Mesodermal cell (in vitro differentiated cells): ENCODE measurements around the gene CKAP2.
A peak's percentile ranks its signal among the peaks of the same experiment; 100 is the strongest.

Source experiments
- H3K27ac ChIP-seq: 2 replicates; pipeline ENCODE4 v1.7.0; 2013; ENCODE audit warnings: mild to moderate bottlenecking, low read depth, low read length, moderate library complexity; ENCODE audit not compliant: severe bottlenecking
- H3K36me3 ChIP-seq: 2 replicates; pipeline ENCODE4 v1.7.1; 2013; ENCODE audit warnings: mild to moderate bottlenecking, low read length, moderate library complexity; ENCODE audit not compliant: control insufficient read depth, insufficient read depth
- H3K4me1 ChIP-seq: one replicate; pipeline ENCODE4 v1.7.1; 2013; ENCODE audit warnings: mild to moderate bottlenecking, low read length; ENCODE audit not compliant: insufficient read depth, control insufficient read depth, poor library complexity, severe bottlenecking
- H3K4me3 ChIP-seq: 2 replicates; pipeline ENCODE4 v1.7.0; 2013; ENCODE audit warnings: low read length, control low read depth, mild to moderate bottlenecking; ENCODE audit not compliant: insufficient read depth, poor library complexity, severe bottlenecking; ENCODE audit errors: extremely low read depth
- H3K9me3 ChIP-seq: 2 replicates; pipeline ENCODE4 v1.7.1; 2013; ENCODE audit warnings: mild to moderate bottlenecking, low read length, moderate library complexity; ENCODE audit not compliant: control insufficient read depth
- WGBS, 2 experiments: methylation state at CpG; one replicate each; pipeline ENCODE4 v1.1.5; 2013; ENCODE audit warnings: missing lambda C conversion rate in 2 of 2; ENCODE audit not compliant: insufficient coverage in 2 of 2; 5-methylcytosine and 5-hydroxymethylcytosine counted together

Gene CKAP2

GRCh38 chr13:52421216-52421615 is 34.1 kb upstream of the CKAP2 start:
- peaks cover 57% of the 10 kb centered on the region for H3K36me3 ChIP-seq

DNA sequence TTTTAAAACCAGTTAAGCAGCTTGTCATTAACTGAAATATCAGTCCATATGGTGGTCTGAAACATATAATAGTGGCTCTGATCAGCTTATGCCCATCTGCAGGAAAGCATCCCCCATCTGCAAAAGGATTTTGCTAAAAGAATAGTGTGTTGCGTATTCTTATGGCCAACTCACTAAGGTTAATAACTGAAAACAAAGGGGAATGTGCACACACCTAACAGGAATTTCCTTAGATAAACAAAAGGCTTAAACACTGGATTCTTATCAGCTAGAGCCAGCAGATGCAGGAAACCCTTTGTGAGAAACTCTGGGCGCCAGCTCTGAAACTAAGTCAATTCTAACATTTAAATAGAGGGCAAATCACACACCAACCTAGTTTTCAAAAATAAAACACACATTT is 27.0 kb upstream of the CKAP2 start:
- 92% methylated on average over 2 of the region's 2 CpGs; no CpG with 5 or more reads in 1 of the 2 experiments for WGBS, 2 experiments
- peak overlapping the region; percentile 48 for H3K27ac ChIP-seq
- H3K9me3 ChIP-seq: no peaks in the 10 kb centered on the region
- peaks cover 58% of the 10 kb centered on the region for H3K36me3 ChIP-seq
- no peak overlapping the region for H3K4me3 ChIP-seq
- peaks cover 5% of the 10 kb centered on the region for H3K4me1 ChIP-seq

More at GRCh38 chr13:52421216-52421615, 34.1 kb upstream of the CKAP2 start:
- Histone ChIP-seq H3K4me3 (no peak overlapping the region), H3K9me3 (no peaks in the 10 kb centered on the region), H3K4me1 (no peaks in the 10 kb centered on the region), H3K27ac (no peak overlapping the region)
- no CpG with 5 or more reads among the region's 3 CpGs for WGBS, 2 experiments

DNA sequence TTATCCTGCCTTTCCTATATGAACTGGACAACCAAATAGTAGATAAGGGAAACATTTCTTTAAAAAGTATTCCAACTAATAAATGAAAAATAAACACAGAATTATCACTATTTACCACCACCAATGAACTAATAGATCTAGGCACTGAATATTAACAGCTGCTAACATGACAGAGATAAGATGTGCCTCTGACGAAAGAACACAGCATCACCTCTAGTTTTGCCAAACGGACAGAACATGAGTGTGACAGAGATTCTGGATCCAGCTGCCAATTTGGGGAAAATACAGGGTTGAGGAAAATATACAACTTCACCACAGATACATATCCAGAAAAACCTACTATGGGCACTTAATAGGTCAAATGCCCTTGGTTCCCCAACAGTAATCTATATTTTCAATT is 22.8 kb upstream of the CKAP2 start:
- Histone ChIP-seq H3K36me3 (peaks cover 51% of the 10 kb centered on the region), H3K4me1 (peaks cover 5% of the 10 kb centered on the region), H3K27ac (no peak overlapping the region), H3K9me3 (no peaks in the 10 kb centered on the region), H3K4me3 (no peak overlapping the region)
- WGBS, 2 experiments: no CpG with 5 or more reads among the region's 2 CpGs

DNA sequence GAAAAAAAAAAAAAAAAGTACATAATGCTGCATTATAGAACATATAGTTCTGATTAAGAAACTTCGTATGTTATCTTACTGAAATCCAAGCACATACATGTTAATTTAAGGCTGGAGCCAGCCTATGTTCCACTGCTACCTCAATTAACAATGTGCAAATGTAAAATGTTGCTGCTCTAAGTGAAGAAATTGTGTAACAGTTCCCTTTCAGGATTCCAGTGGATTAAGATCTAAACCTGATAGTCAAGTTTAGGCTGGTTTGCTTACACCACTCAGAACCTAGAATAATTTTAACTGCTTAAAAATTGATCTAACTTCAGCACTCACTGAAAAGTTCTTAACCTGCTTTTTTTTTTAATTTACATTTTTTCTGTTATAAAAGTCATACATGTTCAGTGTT is 9.0 kb upstream of the CKAP2 start:
- Histone ChIP-seq H3K4me1 (peaks cover 5% of the 10 kb centered on the region), H3K4me3 (no peak overlapping the region), H3K27ac (no peak overlapping the region), H3K9me3 (no peaks in the 10 kb centered on the region), H3K36me3 (peaks cover 30% of the 10 kb centered on the region)
- WGBS, 2 experiments: no CpG with 5 or more reads among the region's 1 CpG

GRCh38 chr13:52447354-52447753 is 7.9 kb upstream of the CKAP2 start:
- Histone ChIP-seq H3K4me3 (no peak overlapping the region), H3K27ac (no peak overlapping the region), H3K36me3 (peaks cover 19% of the 10 kb centered on the region), H3K4me1 (peaks cover 5% of the 10 kb centered on the region), H3K9me3 (no peaks in the 10 kb centered on the region)
- 95 to 100% methylated on average over 2 of the region's 2 CpGs for WGBS, 2 experiments

DNA sequence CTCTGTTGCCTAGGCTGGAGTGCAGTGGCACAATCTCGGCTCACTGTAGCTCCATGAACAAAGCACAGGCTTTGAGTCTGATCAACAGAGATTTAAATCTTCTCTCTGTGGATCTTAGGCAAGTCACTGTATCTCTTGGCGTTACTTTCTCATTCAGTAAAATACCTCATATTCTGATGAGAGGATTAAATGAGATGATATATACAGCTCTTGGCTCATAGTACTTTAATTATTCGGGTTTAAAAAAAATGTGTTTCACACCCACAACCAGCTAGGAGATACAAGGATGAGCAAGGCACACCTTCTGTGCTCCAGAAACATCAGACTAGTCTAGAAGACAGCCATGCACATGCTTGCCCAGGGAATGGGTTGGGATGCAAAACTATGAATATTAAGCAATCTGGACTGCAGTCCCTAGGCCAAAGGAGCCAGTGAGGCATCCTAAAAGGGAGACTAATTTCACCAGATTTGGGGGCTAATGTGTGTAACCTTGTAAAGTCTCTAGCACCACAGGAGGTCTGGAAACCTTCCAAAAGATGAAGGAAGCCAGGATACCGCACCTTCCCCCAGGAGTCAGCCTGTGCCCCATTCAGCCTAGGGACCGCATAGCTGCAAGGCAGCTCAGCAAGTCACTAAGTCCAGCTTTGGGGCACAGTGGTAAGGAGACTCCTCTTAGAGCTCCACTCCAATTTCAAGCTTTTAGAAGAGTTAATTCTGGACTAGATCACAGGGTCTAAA is 7.3 kb upstream of the CKAP2 start:
- H3K27ac ChIP-seq: no peak overlapping the region
- H3K4me1 ChIP-seq: peaks cover 5% of the 10 kb centered on the region
- H3K9me3 ChIP-seq: no peaks in the 10 kb centered on the region
- 85 to 95% methylated on average over 2 to 4 of the region's 5 CpGs for WGBS, 2 experiments
- H3K36me3 ChIP-seq: peaks cover 15% of the 10 kb centered on the region
- H3K4me3 ChIP-seq: no peak overlapping the region

GRCh38 chr13:52449331-52450011 is 5.8 kb upstream of the CKAP2 start:
- Histone ChIP-seq H3K27ac (peak overlapping the region; percentile 91), H3K4me3 (peak overlapping the region; percentile 69)
- 1 to 10% methylated on average over 7 to 9 of the region's 10 CpGs for WGBS, 2 experiments

GRCh38 chr13:52450012-52450792 is 5.1 kb upstream of the CKAP2 start, which contains the start of gene VPS36:
TSS of gene VPS36 (minus strand) at chr13:52450634. CDS start at chr13:52450594, 40 bp downstream.
- peaks cover 8% of the 10 kb centered on the region for H3K4me1 ChIP-seq
- peaks cover 15% of the 10 kb centered on the region for H3K36me3 ChIP-seq
- no peaks in the 10 kb centered on the region for H3K9me3 ChIP-seq
- WGBS, 2 experiments: 0% methylated on average over 78 to 99 of the region's 105 CpGs
- H3K4me3 ChIP-seq: peak within 1 kb of the TSS; percentile 69
- H3K27ac ChIP-seq: peak within 1 kb of the TSS; percentile 91

More at GRCh38 chr13:52449331-52450011, 5.8 kb upstream of the CKAP2 start:
- Histone ChIP-seq H3K36me3 (peaks cover 15% of the 10 kb centered on the region), H3K9me3 (no peaks in the 10 kb centered on the region), H3K4me1 (peaks cover 8% of the 10 kb centered on the region)

GRCh38 chr13:52450793-52451116 is 4.5 kb upstream of the CKAP2 start:
- H3K4me1 ChIP-seq: peaks cover 8% of the 10 kb centered on the region
- WGBS, 2 experiments: 0% methylated on average over 2 of the region's 8 CpGs
- no peak overlapping the region for H3K27ac ChIP-seq
- H3K4me3 ChIP-seq: no peak overlapping the region
- H3K36me3 ChIP-seq: peaks cover 15% of the 10 kb centered on the region
- H3K9me3 ChIP-seq: no peaks in the 10 kb centered on the region

DNA sequence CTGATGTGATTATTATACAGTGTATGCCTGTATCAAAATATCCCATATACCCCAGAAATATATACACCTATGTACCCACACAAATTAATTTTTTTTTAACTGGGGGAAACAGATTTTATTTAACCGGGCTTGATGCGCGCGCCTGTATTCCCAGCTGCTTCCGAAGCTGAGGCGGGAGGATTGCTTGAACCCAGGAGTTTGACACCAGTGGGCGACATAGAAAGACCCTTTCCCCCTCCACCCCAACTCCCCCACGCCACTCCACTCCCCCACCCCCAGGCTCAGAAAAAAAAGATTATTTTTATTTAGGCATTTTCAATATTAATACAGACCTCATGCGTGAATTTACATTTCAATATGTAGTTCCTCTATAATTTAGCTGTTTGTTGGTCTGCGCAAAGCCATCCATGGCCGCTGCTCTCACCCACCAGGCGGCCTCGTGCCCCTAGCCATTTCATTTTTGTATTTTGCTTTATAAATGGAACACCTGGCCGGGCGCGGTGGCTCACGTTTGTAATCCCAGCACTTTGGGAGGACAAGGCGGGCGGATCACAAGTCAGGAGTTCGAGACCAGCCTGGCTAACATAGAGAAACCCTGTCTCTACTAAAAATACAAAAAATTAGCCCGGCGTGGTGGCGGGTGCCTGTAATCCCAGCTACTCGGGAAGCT is 4.0 kb upstream of the CKAP2 start:
- H3K4me1 ChIP-seq: peaks cover 8% of the 10 kb centered on the region
- H3K4me3 ChIP-seq: no peak overlapping the region
- H3K27ac ChIP-seq: no peak overlapping the region
- WGBS, 2 experiments: 87 to 91% methylated on average over 16 to 17 of the region's 24 CpGs
- no peaks in the 10 kb centered on the region for H3K9me3 ChIP-seq
- H3K36me3 ChIP-seq: peaks cover 13% of the 10 kb centered on the region
